Endodermal cell (in vitro differentiated cells): ENCODE results near the gene MCTP2. TPM values are rescaled to one million over a fixed set of nuclear protein-coding genes. Genes with fewer than 3 reads are reported as not detected.

ENCODE experiments used
- DNase-seq: peaks from one replicate; pipeline ENCODE4 v3.0.0-alpha.2; 2017
- H3K27ac ChIP-seq: 2 replicates; pipeline ENCODE4 v1.5.1; 2013; ENCODE audit warnings: mild to moderate bottlenecking, low read depth, low read length, moderate library complexity
- H3K27me3 ChIP-seq: 2 replicates; pipeline ENCODE4 v1.6.1; 2013; ENCODE audit warnings: mild to moderate bottlenecking, low read length, moderate library complexity; ENCODE audit not compliant: insufficient read depth, control insufficient read depth, poor library complexity, severe bottlenecking
- H3K36me3 ChIP-seq: 2 replicates; pipeline ENCODE4 v1.7.0; 2013; ENCODE audit warnings: mild to moderate bottlenecking, low read length, moderate library complexity; ENCODE audit not compliant: control insufficient read depth, insufficient read depth
- H3K4me1 ChIP-seq: one replicate; pipeline ENCODE4 v1.7.0; 2013; ENCODE audit warnings: low read length; ENCODE audit not compliant: control insufficient read depth, insufficient read depth
- H3K4me3 ChIP-seq: 2 replicates; pipeline ENCODE4 v1.5.1; 2013; ENCODE audit warnings: mild to moderate bottlenecking, low read length, moderate library complexity
- H3K9ac ChIP-seq: 2 replicates; pipeline ENCODE4 v1.6.1; 2013; ENCODE audit warnings: mild to moderate bottlenecking, low read length, moderate library complexity; ENCODE audit not compliant: poor library complexity, severe bottlenecking; ENCODE audit errors: extremely low read depth
- H3K9me3 ChIP-seq: 2 replicates; pipeline ENCODE4 v1.6.1; 2013; ENCODE audit warnings: mild to moderate bottlenecking, low read length, moderate library complexity; ENCODE audit not compliant: control insufficient read depth
- H3K27ac Mint-ChIP-seq: 2 replicates; pipeline ENCODE4 v1.8.0; 2020; ENCODE audit warnings: mixed read lengths
- H3K27me3 Mint-ChIP-seq: 2 replicates; pipeline ENCODE4 v1.8.0; 2021; ENCODE audit warnings: mild to moderate bottlenecking, mixed read lengths; ENCODE audit not compliant: insufficient read depth
- H3K36me3 Mint-ChIP-seq: 2 replicates; pipeline ENCODE4 v1.8.0; 2020; ENCODE audit warnings: low read depth, mixed read lengths
- H3K4me1 Mint-ChIP-seq: 2 replicates; pipeline ENCODE4 v1.8.0; 2020; ENCODE audit warnings: mixed read lengths
- H3K4me3 Mint-ChIP-seq: 2 replicates; pipeline ENCODE4 v1.8.0; 2020; ENCODE audit warnings: mild to moderate bottlenecking, moderate library complexity, mixed read lengths
- H3K9me3 Mint-ChIP-seq: 2 replicates; pipeline ENCODE4 v1.8.0; 2020; ENCODE audit warnings: mild to moderate bottlenecking, mixed read lengths
- WGBS, 2 experiments: methylation state at CpG; one replicate each; pipeline versions ENCODE4 v1.1.5 to v1.1.7; 2013; ENCODE audit warnings: missing lambda C conversion rate in 2 of 2, mixed read lengths in 1 of 2; ENCODE audit not compliant: insufficient coverage in 1 of 2, insufficient read length in 1 of 2; 5-methylcytosine and 5-hydroxymethylcytosine counted together
- total RNA-seq, 2 donors: library from RNA; stranded (reverse); fragmentation: NEBNext Ultra II Directional in 1 of 2; extraction: Animal tissue kit (Norgen Biotek cat#: 25700) in 1 of 2; gene quantifications; 2 replicates in 1 of 2; 3 replicates in 1 of 2; pipeline ENCODE4 v1.2.1, GENCODE V29; 2021
- TF ChIP-seq, protein P1 (sequence below): fragments of 200-600 bp; sonication (generic); conservative IDR thresholded peaks from 2 replicates; pipeline ENCODE4 v1.5.0; 2021; ENCODE audit warnings: antibody characterized with exemption, mild to moderate bottlenecking

Gene MCTP2
- total RNA-seq, 2 donors from 2014 or later: 9.2 to 12.1 TPM

DNA sequence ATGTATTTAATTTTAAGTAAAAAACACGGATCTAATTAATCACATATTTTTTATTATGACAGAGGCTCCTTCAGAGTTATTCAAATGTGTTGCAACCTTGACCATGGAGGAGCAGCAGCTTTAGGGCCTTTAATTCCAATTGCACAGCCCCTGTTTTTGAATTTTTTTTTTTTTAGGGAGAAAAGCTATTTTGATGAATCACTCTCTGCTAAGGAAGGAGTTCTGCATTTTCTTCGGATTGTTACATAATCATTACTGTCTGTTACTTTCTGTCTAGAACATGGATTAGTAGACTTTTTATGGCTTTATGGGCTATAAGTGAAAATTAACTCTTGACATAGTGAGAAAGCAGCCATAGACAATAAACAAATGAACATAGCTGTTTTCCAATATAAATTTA lies 90.8 kb downstream of the MCTP2 start:
- 87% methylated on average over 2 of the region's 2 CpGs; no CpG with 5 or more reads in 1 of the 2 experiments for WGBS, 2 experiments
- Mint-ChIP-seq H3K4me1 (peaks cover 22% of the 10 kb centered on the region), H3K9me3 (no peaks in the 10 kb centered on the region), H3K36me3 (peaks cover 7% of the 10 kb centered on the region), H3K27ac (no peak overlapping the region), H3K4me3 (no peak overlapping the region), H3K27me3 (no peaks in the 10 kb centered on the region)
- H3K36me3 ChIP-seq: no peaks in the 10 kb centered on the region
- DNase-seq: no peak
- no peak overlapping the region for H3K4me3 ChIP-seq
- no peak overlapping the region for H3K27ac ChIP-seq
- TF ChIP-seq, protein P1, sequence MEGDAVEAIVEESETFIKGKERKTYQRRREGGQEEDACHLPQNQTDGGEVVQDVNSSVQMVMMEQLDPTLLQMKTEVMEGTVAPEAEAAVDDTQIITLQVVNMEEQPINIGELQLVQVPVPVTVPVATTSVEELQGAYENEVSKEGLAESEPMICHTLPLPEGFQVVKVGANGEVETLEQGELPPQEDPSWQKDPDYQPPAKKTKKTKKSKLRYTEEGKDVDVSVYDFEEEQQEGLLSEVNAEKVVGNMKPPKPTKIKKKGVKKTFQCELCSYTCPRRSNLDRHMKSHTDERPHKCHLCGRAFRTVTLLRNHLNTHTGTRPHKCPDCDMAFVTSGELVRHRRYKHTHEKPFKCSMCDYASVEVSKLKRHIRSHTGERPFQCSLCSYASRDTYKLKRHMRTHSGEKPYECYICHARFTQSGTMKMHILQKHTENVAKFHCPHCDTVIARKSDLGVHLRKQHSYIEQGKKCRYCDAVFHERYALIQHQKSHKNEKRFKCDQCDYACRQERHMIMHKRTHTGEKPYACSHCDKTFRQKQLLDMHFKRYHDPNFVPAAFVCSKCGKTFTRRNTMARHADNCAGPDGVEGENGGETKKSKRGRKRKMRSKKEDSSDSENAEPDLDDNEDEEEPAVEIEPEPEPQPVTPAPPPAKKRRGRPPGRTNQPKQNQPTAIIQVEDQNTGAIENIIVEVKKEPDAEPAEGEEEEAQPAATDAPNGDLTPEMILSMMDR: no peak
- H3K27me3 ChIP-seq: no peaks in the 10 kb centered on the region
- H3K9me3 ChIP-seq: no peaks in the 10 kb centered on the region
- no peak overlapping the region for H3K9ac ChIP-seq
- peaks cover 6% of the 10 kb centered on the region for H3K4me1 ChIP-seq

DNA sequence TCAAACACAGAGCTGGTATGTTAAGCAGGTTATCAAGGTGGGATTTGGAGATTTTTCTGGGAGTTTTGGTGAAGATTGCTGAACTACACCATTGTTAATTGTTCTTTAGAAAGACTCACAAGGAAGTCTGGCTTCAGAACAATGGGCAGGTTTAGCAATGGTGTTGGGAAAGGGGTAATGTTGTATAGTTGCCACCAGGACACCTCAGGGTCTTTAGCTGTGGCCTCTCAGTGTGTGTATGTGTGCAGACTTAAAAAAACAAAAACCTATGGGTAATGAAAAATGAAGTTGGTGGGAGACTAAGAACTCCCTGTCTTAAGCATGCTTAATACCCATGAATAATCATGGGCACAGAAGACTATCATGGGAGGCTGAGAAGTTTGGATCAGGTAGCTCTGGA lies 91.7 kb downstream of the MCTP2 start:
- Mint-ChIP-seq H3K27me3 (no peaks in the 10 kb centered on the region), H3K4me1 (peaks cover 22% of the 10 kb centered on the region), H3K4me3 (no peak overlapping the region), H3K36me3 (peaks cover 7% of the 10 kb centered on the region), H3K9me3 (no peaks in the 10 kb centered on the region), H3K27ac (peak overlapping the region; percentile 53)
- no peaks in the 10 kb centered on the region for H3K27me3 ChIP-seq
- H3K4me1 ChIP-seq: peaks cover 6% of the 10 kb centered on the region
- DNase-seq: peak; percentile 59
- H3K9me3 ChIP-seq: no peaks in the 10 kb centered on the region
- TF ChIP-seq, protein P1: peak; percentile 54
- H3K9ac ChIP-seq: no peak overlapping the region
- no peak overlapping the region for H3K27ac ChIP-seq
- H3K36me3 ChIP-seq: no peaks in the 10 kb centered on the region
- H3K4me3 ChIP-seq: no peak overlapping the region

DNA sequence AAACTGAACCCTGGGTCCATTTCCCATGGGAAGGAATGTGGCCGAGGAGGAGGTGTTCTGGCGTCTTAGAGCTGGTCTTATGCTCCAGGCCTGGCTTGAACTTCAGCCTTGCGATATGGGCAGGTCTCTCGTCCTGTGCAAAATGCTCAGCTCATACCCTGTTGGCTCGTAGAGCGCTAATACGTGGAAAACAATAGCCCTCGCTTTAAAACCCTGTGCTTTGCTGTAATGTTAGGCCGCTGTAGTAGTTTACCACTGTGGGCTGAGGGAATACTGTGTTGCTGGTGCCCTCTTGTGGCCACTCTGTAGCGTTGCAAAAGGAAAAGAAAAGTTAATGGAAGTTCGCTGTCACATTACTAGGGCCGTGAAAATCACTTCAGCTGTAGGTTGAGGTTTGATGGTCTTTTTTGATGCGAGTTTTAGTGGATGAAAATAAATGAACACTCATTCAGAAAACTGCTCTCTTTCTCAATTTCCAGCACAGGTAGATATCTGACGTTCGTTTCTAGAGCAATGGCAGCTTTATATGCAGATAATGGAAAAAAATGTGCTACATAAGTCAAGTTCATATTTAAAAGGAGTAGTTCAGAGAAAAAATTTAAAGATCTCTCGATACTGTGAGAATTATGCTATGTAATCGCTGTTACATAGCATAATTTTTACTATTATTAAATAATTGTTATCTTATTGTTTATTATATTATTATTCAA lies 92.9 kb downstream of the MCTP2 start:
- no peaks in the 10 kb centered on the region for H3K27me3 ChIP-seq
- 33 to 35% methylated on average over 8 to 15 of the region's 17 CpGs for whole genome bisulfite sequencing, 2 experiments
- H3K36me3 ChIP-seq: no peaks in the 10 kb centered on the region
- DNase-seq: peak; percentile 80
- H3K9ac ChIP-seq: no peak overlapping the region
- H3K27me3 Mint-ChIP-seq: no peaks in the 10 kb centered on the region
- H3K4me3 Mint-ChIP-seq: no peak overlapping the region
- H3K4me1 Mint-ChIP-seq: peaks cover 22% of the 10 kb centered on the region
- H3K27ac ChIP-seq: no peak overlapping the region
- H3K9me3 Mint-ChIP-seq: no peaks in the 10 kb centered on the region
- no peaks in the 10 kb centered on the region for H3K9me3 ChIP-seq
- peaks cover 5% of the 10 kb centered on the region for H3K36me3 Mint-ChIP-seq
- no peak overlapping the region for H3K4me3 ChIP-seq
- TF ChIP-seq, protein P1: peak; percentile 93
- H3K4me1 ChIP-seq: peaks cover 6% of the 10 kb centered on the region
- peak overlapping the region; percentile 30 for H3K27ac Mint-ChIP-seq
